B cell (primary cell): ENCODE data around the gene SCPEP1. TPM values are rescaled to one million over a fixed set of nuclear protein-coding genes. Genes with fewer than 3 reads are reported as not detected.

Source experiments
- ATAC-seq: fragments of 200-7000 bp; cut with Tn5 transposase; one replicate; pipeline ENCODE4 v1.10.0; 2021; ENCODE audit warnings: low read depth, mild to moderate bottlenecking, moderate number of reproducible peaks, moderate library complexity
- CTCF ChIA-PET: fragments of 350-600 bp; sonication (Branson Sonifier 250); formaldehyde crosslinking; loops from one replicate; lab custom pipeline; 2021; ENCODE audit warnings: antibody characterized with exemption, inconsistent platforms; lab: Charles Lee
- POLR2A ChIA-PET: fragments of 350-600 bp; sonication (Branson Sonifier 250); formaldehyde crosslinking; loops from one replicate; lab custom pipeline; 2021; ENCODE audit warnings: antibody characterized with exemption; lab: Charles Lee
- DNase-seq: peaks from one replicate; pipeline ENCODE4 v3.0.0; 2013
- H2AFZ ChIP-seq: 2 replicates; pipeline ENCODE4 v1.6.1; 2012; ENCODE audit warnings: mild to moderate bottlenecking, low read depth, low read length; ENCODE audit not compliant: insufficient read depth, poor library complexity, severe bottlenecking
- H3K27ac ChIP-seq, 2 donors: 1 replicate in 1 of 2; 2 replicates in 1 of 2; pipeline ENCODE4 v1.5.1; 2012 to 2013; ENCODE audit warnings: low read length in 2 of 2, mild to moderate bottlenecking in 2 of 2, moderate library complexity in 1 of 2
- H3K27me3 ChIP-seq, 4 experiments: fragments of 200-600 bp in 1 of 4; sonication (generic) in 1 of 4; replicated peaks in 1 of 4; 1 replicate in 2 of 4; 2 replicates in 2 of 4; pipeline versions ENCODE4 v1.6.1 to v1.7.0; 2013 to 2016; ENCODE audit warnings: low read length in 3 of 4, mild to moderate bottlenecking in 2 of 4, mixed read lengths in 1 of 4, moderate library complexity in 1 of 4; ENCODE audit not compliant: insufficient read depth in 4 of 4, control insufficient read depth in 3 of 4; ENCODE audit errors: control extremely low read depth in 1 of 4
- H3K36me3 ChIP-seq, 2 experiments: replicated peaks in 1 of 2; 1 replicate in 1 of 2; 2 replicates in 1 of 2; pipeline versions ENCODE4 v1.6.1 to v1.7.1; 2013; ENCODE audit warnings: low read length in 1 of 2; ENCODE audit not compliant: insufficient read depth in 2 of 2, control insufficient read depth in 1 of 2; ENCODE audit errors: control extremely low read depth in 1 of 2, extremely low read depth in 1 of 2
- H3K4me1 ChIP-seq, 2 donors: fragments of 200-600 bp in 1 of 2; sonication (generic) in 1 of 2; 1 replicate in 1 of 2; 2 replicates in 1 of 2; pipeline versions ENCODE4 v1.5.1 to v1.6.1; 2013 to 2017; ENCODE audit warnings: low read length in 2 of 2; ENCODE audit not compliant: control insufficient read depth in 2 of 2, insufficient read depth in 2 of 2
- H3K4me2 ChIP-seq: replicated peaks from 2 replicates; pipeline ENCODE3; 2012; ENCODE audit warnings: mild to moderate bottlenecking, low read depth, low read length; ENCODE audit not compliant: poor library complexity, severe bottlenecking
- H3K4me3 ChIP-seq, 5 experiments: fragments of 200-600 bp in 1 of 5; sonication (generic) in 1 of 5; 1 replicate in 3 of 5; 2 replicates in 2 of 5; pipeline versions ENCODE4 v1.5.1 to v1.7.0; 2011 to 2016; ENCODE audit warnings: low read length in 4 of 5, mild to moderate bottlenecking in 4 of 5, low read depth in 2 of 5, control low read depth in 1 of 5, moderate library complexity in 1 of 5; ENCODE audit not compliant: insufficient read depth in 1 of 5; ENCODE audit errors: control extremely low read depth in 1 of 5, extremely low read depth in 1 of 5
- H3K79me2 ChIP-seq: fragments of 200-600 bp; sonication (generic); one replicate; pipeline ENCODE4 v1.6.0; 2016; ENCODE audit warnings: low read length; ENCODE audit not compliant: control insufficient read depth, insufficient read depth
- H3K9ac ChIP-seq: fragments of 200-600 bp; sonication (generic); 2 replicates; pipeline ENCODE4 v1.6.1; 2017; ENCODE audit warnings: mild to moderate bottlenecking, low read length, moderate library complexity
- H3K9me3 ChIP-seq, 3 donors: one replicate each; pipeline versions ENCODE4 v1.6.1 to v1.7.1; 2013; ENCODE audit warnings: low read length in 2 of 3; ENCODE audit not compliant: control insufficient read depth in 2 of 3, insufficient read depth in 1 of 3; ENCODE audit errors: control extremely low read depth in 1 of 3
- H4K20me1 ChIP-seq: 2 replicates; pipeline ENCODE4 v1.6.0; 2012; ENCODE audit warnings: mild to moderate bottlenecking, low read length; ENCODE audit not compliant: insufficient read depth, control insufficient read depth, poor library complexity, severe bottlenecking
- H3K27ac Mint-ChIP-seq: one replicate; pipeline ENCODE4 v1.8.0; 2021; ENCODE audit warnings: mixed read lengths
- H3K27me3 Mint-ChIP-seq: one replicate; pipeline ENCODE4 v1.8.0; 2021; ENCODE audit warnings: mixed read lengths
- H3K4me1 Mint-ChIP-seq: one replicate; pipeline ENCODE4 v1.8.0; 2021; ENCODE audit warnings: mixed read lengths
- H3K4me3 Mint-ChIP-seq: one replicate; pipeline ENCODE4 v1.8.0; 2021; ENCODE audit warnings: mixed read lengths
- H3K9me3 Mint-ChIP-seq: one replicate; pipeline ENCODE4 v1.8.0; 2022; ENCODE audit warnings: mixed read lengths; ENCODE audit not compliant: insufficient read depth
- EZH2 ChIP-seq: IDR thresholded peaks from 2 replicates; pipeline ENCODE4 v1.6.1; 2012; ENCODE audit warnings: borderline replicate concordance, low read depth, mild to moderate bottlenecking, moderate library complexity, low read length; ENCODE audit not compliant: insufficient read depth, poor library complexity, severe bottlenecking
- WGBS: methylation state at CpG from one replicate; pipeline ENCODE4 v1.1.5; 2013; ENCODE audit warnings: missing lambda C conversion rate; ENCODE audit not compliant: insufficient coverage; 5-methylcytosine and 5-hydroxymethylcytosine counted together
- intact Hi-C: fragments of 100-400 bp; cut with micrococcal nuclease; formaldehyde crosslinking; loops from one replicate; pipeline ENCODE4 v1.10.0; 2022
- polyA plus RNA-seq: library from polyadenylated mRNA; depleted of rRNA; stranded (reverse); fragments of >200 nt; gene quantifications from 2 replicates; pipeline ENCODE4 v1.2.3, GENCODE V29; 2012
- total RNA-seq, 2 donors: library from RNA; stranded (reverse); fragments of 120-200 nt in 1 of 2; gene quantifications; 1 replicate in 1 of 2; 2 replicates in 1 of 2; pipeline versions ENCODE4 v1.2.3 to v1.2.4, GENCODE V29; 2013 to 2022
- TF ChIP-seq, protein P1 (sequence below): fragments of 200-600 bp; IDR thresholded peaks from one replicate; pipeline ENCODE4 v1.8.0; 2022; ENCODE audit warnings: antibody characterized with exemption, mild to moderate bottlenecking

SCPEP1 gene
- total and polyA plus RNA-seq, 2 donors (not counting 1 experiment from before 2014, with no cell fraction given) = 66.6 to 121 TPM

DNA sequence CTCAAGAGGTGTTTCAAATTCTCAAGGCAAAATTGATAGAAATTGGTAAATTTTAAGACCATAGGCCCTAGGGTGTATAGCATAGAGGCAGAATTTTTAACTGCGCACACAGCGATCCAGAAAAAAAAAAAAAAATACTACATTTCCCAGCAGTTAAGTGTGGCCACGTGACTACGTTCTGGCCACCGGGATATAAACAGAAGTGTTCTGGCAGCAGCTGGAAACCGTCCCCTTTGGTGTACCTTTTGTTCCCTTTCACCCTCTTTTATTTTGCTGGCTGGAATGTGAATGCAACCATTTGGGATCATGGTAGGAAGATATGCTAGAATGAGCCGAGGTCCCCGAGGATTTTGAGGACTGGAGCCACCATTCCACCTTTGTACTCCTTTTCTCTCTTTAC lies 54.4 kb downstream of the SCPEP1 start:
- WGBS = 100% methylated on average over 1 of the region's 8 CpGs
- no peak for TF ChIP-seq EZH2
- TF ChIP-seq, protein P1, sequence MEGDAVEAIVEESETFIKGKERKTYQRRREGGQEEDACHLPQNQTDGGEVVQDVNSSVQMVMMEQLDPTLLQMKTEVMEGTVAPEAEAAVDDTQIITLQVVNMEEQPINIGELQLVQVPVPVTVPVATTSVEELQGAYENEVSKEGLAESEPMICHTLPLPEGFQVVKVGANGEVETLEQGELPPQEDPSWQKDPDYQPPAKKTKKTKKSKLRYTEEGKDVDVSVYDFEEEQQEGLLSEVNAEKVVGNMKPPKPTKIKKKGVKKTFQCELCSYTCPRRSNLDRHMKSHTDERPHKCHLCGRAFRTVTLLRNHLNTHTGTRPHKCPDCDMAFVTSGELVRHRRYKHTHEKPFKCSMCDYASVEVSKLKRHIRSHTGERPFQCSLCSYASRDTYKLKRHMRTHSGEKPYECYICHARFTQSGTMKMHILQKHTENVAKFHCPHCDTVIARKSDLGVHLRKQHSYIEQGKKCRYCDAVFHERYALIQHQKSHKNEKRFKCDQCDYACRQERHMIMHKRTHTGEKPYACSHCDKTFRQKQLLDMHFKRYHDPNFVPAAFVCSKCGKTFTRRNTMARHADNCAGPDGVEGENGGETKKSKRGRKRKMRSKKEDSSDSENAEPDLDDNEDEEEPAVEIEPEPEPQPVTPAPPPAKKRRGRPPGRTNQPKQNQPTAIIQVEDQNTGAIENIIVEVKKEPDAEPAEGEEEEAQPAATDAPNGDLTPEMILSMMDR = no peak

DNA sequence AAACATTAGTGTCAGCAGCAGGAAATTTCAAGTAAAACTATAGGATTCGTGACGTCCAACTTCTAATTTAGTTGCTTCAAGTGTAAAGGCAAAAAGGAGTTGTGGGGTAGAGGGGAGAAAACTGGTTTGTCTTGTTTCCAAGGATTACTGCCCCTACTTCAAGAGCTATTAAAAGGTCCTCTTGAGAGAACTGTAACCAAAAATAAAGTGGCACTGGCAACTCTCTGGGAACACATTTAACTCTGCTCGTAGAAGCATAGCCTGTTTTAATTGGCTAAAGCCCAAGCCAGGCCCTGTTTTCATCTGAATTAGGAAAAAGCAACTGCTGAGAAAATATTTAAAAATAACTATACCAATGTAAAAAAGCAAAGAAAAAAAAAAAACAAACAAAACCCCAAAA lies 55.4 kb downstream of the SCPEP1 start:
- WGBS = 40% methylated on average over 2 of the region's 3 CpGs
- no peak for ATAC-seq

More for the DNA sequence above, 54.4 kb downstream of the SCPEP1 start:
- H3K79me2 ChIP-seq = no peaks in the 10 kb centered on the region
- Mint-ChIP-seq H3K27ac (no peak overlapping the region), H3K27me3 (peaks cover 35% of the 10 kb centered on the region), H3K4me1 (no peaks in the 10 kb centered on the region), H3K9me3 (peaks cover 7% of the 10 kb centered on the region), H3K4me3 (no peak overlapping the region)
- no peak for DNase-seq
- H3K9me3 ChIP-seq = peaks cover 4 to 9% (median 4%) of the 10 kb centered on the region in 3 donors
- H3K4me3 ChIP-seq = no peak overlapping the region
- peaks cover 0 to 20% (median 5%) of the 10 kb centered on the region in 4 experiments for H3K27me3 ChIP-seq
- no peaks in the 10 kb centered on the region for H3K4me1 ChIP-seq
- H4K20me1 ChIP-seq = no peaks in the 10 kb centered on the region
- no peaks in the 10 kb centered on the region for H3K36me3 ChIP-seq
- POLR2A ChIA-PET = no interaction called here
- ATAC-seq = no peak
- H3K4me2 ChIP-seq = no peak overlapping the region
- intact Hi-C loops = no loop called here
- H3K9ac ChIP-seq = no peak overlapping the region
- no peak overlapping the region for H2AFZ ChIP-seq
- no peak overlapping the region for H3K27ac ChIP-seq
- CTCF ChIA-PET = no interaction called here

More for the DNA sequence above, 55.4 kb downstream of the SCPEP1 start:
- Histone ChIP-seq H3K36me3 (no peaks in the 10 kb centered on the region), H3K27ac (no peak overlapping the region), H3K9ac (no peak overlapping the region), H3K27me3 (peaks cover 0 to 24% (median 7%) of the 10 kb centered on the region in 4 experiments), H2AFZ (no peak overlapping the region), H3K79me2 (no peaks in the 10 kb centered on the region), H3K4me1 (no peaks in the 10 kb centered on the region), H3K4me2 (no peak overlapping the region), H3K9me3 (peaks cover 0 to 9% (median 1%) of the 10 kb centered on the region in 3 donors), H3K4me3 (no peak overlapping the region), H4K20me1 (no peaks in the 10 kb centered on the region)
- CTCF ChIA-PET = no interaction called here
- H3K27ac Mint-ChIP-seq = no peak overlapping the region
- H3K27me3 Mint-ChIP-seq = peaks cover 34% of the 10 kb centered on the region
- intact Hi-C loops = no loop called here
- H3K9me3 Mint-ChIP-seq = peaks cover 6% of the 10 kb centered on the region
- POLR2A ChIA-PET = no interaction called here
- no peak overlapping the region for H3K4me3 Mint-ChIP-seq
- H3K4me1 Mint-ChIP-seq = no peaks in the 10 kb centered on the region
- TF ChIP-seq EZH2 = no peak
- TF ChIP-seq, protein P1 = no peak
- no peak for DNase-seq
